HG03575 (cell line): ENCODE measurements around the gene CACNG6.
"Not testable (repeated sequence)": the region's sequence is repeated elsewhere in the genome, so short reads cannot be mapped to it uniquely, and the experiment has no call there.

Source experiments
- ATAC-seq: cut with Tn5 transposase; IDR thresholded peaks from one replicate; pipeline ENCODE4 v1.9.1; 2021; ENCODE audit not compliant: unreplicated experiment, insufficient number of reproducible peaks, low FRiP score; ENCODE audit errors: extremely low read depth

CACNG6 gene

DNA sequence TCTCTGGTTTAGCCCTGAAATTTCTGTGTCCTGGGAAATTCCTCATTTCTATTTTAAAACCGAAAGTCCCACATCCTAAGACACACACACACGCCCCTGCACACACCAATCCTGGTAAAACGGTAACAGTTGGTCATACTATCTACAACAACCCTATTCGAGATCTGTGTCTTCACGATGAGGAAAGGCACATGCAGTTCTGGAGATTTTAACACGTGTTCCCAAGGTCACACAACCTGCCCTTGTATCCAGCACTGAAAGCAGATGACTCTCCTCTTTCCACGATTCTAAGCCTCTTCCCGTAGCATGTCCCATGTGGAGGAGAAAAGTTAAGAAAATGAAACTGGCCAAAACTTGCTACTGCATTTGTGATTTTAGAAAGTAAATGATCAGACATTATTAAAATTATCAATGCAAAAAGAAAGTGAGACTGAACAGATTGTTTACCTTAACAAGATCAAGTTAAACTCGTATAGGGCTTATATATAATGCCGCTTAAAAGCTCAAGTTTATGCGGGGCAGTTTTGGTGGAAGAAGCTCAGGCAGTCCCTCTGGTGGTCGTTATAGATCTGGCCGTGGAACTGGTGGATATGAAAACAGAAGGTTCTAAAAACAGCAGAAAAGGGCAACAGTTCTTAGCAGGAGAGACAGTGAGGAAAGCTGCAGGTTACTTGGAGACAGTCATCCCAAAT, 39.6 kb downstream of the CACNG6 start:
- no peak for ATAC-seq

- ATAC-seq, result no peak
Measured at GRCh38 chr19:54035215-54036178, 44.1 kb downstream of the CACNG6 start.

- ATAC-seq, result not testable (repeated sequence)
Measured at GRCh38 chr19:54036542-54036941, 45.1 kb downstream of the CACNG6 start.

- no peak for ATAC-seq
Measured at GRCh38 chr19:54040003-54040402, 48.6 kb downstream of the CACNG6 start.

DNA sequence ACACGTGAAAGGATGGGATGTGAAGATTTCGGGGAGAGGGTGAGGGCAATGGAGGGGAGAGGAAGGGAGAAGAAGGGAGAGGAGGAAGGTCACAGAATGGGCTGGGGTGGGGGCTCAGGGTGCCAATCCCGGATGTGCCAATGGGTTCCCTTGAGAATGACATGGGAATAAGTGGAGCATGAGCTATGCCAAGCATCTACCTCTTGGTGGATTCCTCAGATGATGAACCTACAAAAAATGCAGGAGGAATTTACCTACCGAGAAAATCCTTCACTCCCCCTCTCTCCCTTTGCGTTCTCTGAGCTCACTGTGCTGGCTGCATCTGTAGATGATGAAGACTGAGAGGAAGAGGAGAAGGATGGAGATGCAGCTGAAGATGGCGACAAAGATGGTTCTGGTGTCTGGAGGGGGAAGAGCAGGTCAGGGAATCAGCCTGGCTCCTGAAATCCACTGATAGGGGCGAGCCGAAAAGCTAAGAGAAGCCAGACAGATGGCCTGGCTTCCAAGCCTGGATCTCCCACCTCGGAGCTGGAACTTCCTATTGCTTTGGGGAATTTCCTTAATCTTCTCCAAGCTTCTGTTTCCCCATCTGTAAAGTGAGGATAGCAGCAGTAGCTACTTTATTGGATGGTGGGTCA, 50.7 kb downstream of the CACNG6 start:
- no peak for ATAC-seq

- ATAC-seq, result no peak
Measured at GRCh38 chr19:54042989-54043388, 51.6 kb downstream of the CACNG6 start.

GRCh38 chr19:54045771-54046170, 54.3 kb downstream of the CACNG6 start:
- no peak for ATAC-seq

- ATAC-seq, result no peak
Measured at GRCh38 chr19:54047616-54048015, 56.2 kb downstream of the CACNG6 start.
